ENCODE data around the gene GRIK3.

The GRIK3 gene

GRCh38 chr1:37010011-37010410 lies 24.3 kb downstream of the GRIK3 start:
- DNase-seq = no peak

GRCh38 chr1:37009521-37009920 lies 24.8 kb downstream of the GRIK3 start:
- DNase-seq = no peak

- DNase-seq = no peak
Observed at GRCh38 chr1:37006132-37006868, 28.0 kb downstream of the GRIK3 start.

GRCh38 chr1:37002898-37003297 lies 31.4 kb downstream of the GRIK3 start:
- DNase-seq = no peak

GRCh38 chr1:37001703-37002102 lies 32.6 kb downstream of the GRIK3 start:
- no peak for DNase-seq

GRCh38 chr1:36996106-36996505 lies 38.2 kb downstream of the GRIK3 start:
- no peak for DNase-seq

- no peak for DNase-seq
Observed at GRCh38 chr1:36994868-36995267, 39.4 kb downstream of the GRIK3 start.

GRCh38 chr1:36994294-36994693 lies 40.0 kb downstream of the GRIK3 start:
- no peak for DNase-seq

- DNase-seq = no peak
Observed at GRCh38 chr1:36992139-36992943, 42.0 kb downstream of the GRIK3 start.

- DNase-seq = no peak
Observed at GRCh38 chr1:36991551-36991950, 42.8 kb downstream of the GRIK3 start.

- no peak for DNase-seq
Observed at GRCh38 chr1:36990928-36991327, 43.4 kb downstream of the GRIK3 start.

GRCh38 chr1:36989241-36989640 lies 45.1 kb downstream of the GRIK3 start:
- no peak for DNase-seq

- DNase-seq = peak; percentile 8
Observed at GRCh38 chr1:36988741-36989193, 45.5 kb downstream of the GRIK3 start.

GRCh38 chr1:36988321-36988720 lies 46.0 kb downstream of the GRIK3 start:
- no peak for DNase-seq

GRCh38 chr1:36987276-36987675 lies 47.0 kb downstream of the GRIK3 start:
- DNase-seq = no peak

GRCh38 chr1:36986241-36986985 lies 47.9 kb downstream of the GRIK3 start:
- no peak for DNase-seq

- no peak for DNase-seq
Observed at GRCh38 chr1:36984675-36985074, 49.6 kb downstream of the GRIK3 start.

- no peak for DNase-seq
Observed at GRCh38 chr1:36984026-36984425, 50.3 kb downstream of the GRIK3 start.

GRCh38 chr1:36982709-36983108 lies 51.6 kb downstream of the GRIK3 start:
- DNase-seq = no peak

GRCh38 chr1:36981771-36982622 lies 52.3 kb downstream of the GRIK3 start:
- DNase-seq = peak; percentile 63

- DNase-seq = no peak
Observed at GRCh38 chr1:36981126-36981525, 53.2 kb downstream of the GRIK3 start.

- no peak for DNase-seq
Observed at GRCh38 chr1:36977731-36978406, 56.4 kb downstream of the GRIK3 start.

Data from NCI-H1694 treated with DMSO at 0.1 percent for 48 hours (cell line).